Type B pancreatic cell (in vitro differentiated cells): ENCODE results near the gene KRT222. TPM values are rescaled to one million over a fixed set of nuclear protein-coding genes. Genes with fewer than 3 reads are reported as not detected.

Experiments used
- DNase-seq: peaks from one replicate; pipeline ENCODE4 v3.0.0; 2021; ENCODE audit warnings: mixed read lengths; ENCODE audit not compliant: unreplicated experiment; ENCODE audit errors: extremely low spot score
- H3K27ac Mint-ChIP-seq: 2 replicates; pipeline ENCODE4 v1.8.0; 2021; ENCODE audit warnings: mild to moderate bottlenecking, mixed read lengths
- H3K27me3 Mint-ChIP-seq: 2 replicates; pipeline ENCODE4 v1.8.0; 2021; ENCODE audit warnings: mixed read lengths
- H3K36me3 Mint-ChIP-seq: 2 replicates; pipeline ENCODE4 v1.8.0; 2021; ENCODE audit warnings: mixed read lengths
- H3K4me1 Mint-ChIP-seq: one replicate; pipeline ENCODE4 v1.8.0; 2021; ENCODE audit warnings: mixed read lengths; ENCODE audit not compliant: unreplicated experiment
- H3K4me3 Mint-ChIP-seq: 2 replicates; pipeline ENCODE4 v1.8.0; 2021; ENCODE audit warnings: mild to moderate bottlenecking, mixed read lengths
- H3K9me3 Mint-ChIP-seq: 2 replicates; pipeline ENCODE4 v1.8.0; 2021; ENCODE audit warnings: mixed read lengths
- CTCF ChIP-seq: fragments of 200-600 bp; sonication (generic); conservative IDR thresholded peaks from 2 replicates; pipeline ENCODE4 v1.5.0; 2021; ENCODE audit warnings: antibody characterized with exemption, mild to moderate bottlenecking
- total RNA-seq: library from RNA; stranded (reverse); gene quantifications from 2 replicates; pipeline ENCODE4 v1.2.1, GENCODE V29; 2021; ENCODE audit warnings: low replicate concordance

The KRT222 gene
- total RNA-seq, 1 donor from 2014 or later = 0.34 TPM

GRCh38 chr17:40678902-40679522, 14.0 kb upstream of the KRT222 start:
- Mint-ChIP-seq H3K27me3 (peaks cover 45% of the 10 kb centered on the region), H3K27ac (no peak overlapping the region), H3K9me3 (no peaks in the 10 kb centered on the region), H3K36me3 (no peaks in the 10 kb centered on the region), H3K4me3 (no peak overlapping the region), H3K4me1 (no peaks in the 10 kb centered on the region)
- TF ChIP-seq CTCF = no peak
- no peak for DNase-seq

- Mint-ChIP-seq H3K9me3 (no peaks in the 10 kb centered on the region), H3K4me1 (no peaks in the 10 kb centered on the region), H3K27me3 (peaks cover 55% of the 10 kb centered on the region), H3K4me3 (no peak overlapping the region), H3K36me3 (no peaks in the 10 kb centered on the region), H3K27ac (no peak overlapping the region)
- no peak for DNase-seq
- TF ChIP-seq CTCF = no peak
These were observed 10.9 kb upstream of the KRT222 start for GRCh38 chr17:40675905-40676304.

GRCh38 chr17:40672654-40673053, 7.7 kb upstream of the KRT222 start:
- no peak for TF ChIP-seq CTCF
- no peak overlapping the region for H3K4me3 Mint-ChIP-seq
- H3K9me3 Mint-ChIP-seq = no peaks in the 10 kb centered on the region
- H3K27ac Mint-ChIP-seq = no peak overlapping the region
- no peaks in the 10 kb centered on the region for H3K4me1 Mint-ChIP-seq
- no peaks in the 10 kb centered on the region for H3K36me3 Mint-ChIP-seq
- peaks cover 48% of the 10 kb centered on the region for H3K27me3 Mint-ChIP-seq
- no peak for DNase-seq

GRCh38 chr17:40671282-40671681, 6.3 kb upstream of the KRT222 start:
- H3K27me3 Mint-ChIP-seq = peaks cover 37% of the 10 kb centered on the region
- H3K9me3 Mint-ChIP-seq = no peaks in the 10 kb centered on the region
- no peak for TF ChIP-seq CTCF
- H3K27ac Mint-ChIP-seq = no peak overlapping the region
- no peaks in the 10 kb centered on the region for H3K36me3 Mint-ChIP-seq
- DNase-seq = no peak
- peaks cover 3% of the 10 kb centered on the region for H3K4me1 Mint-ChIP-seq
- H3K4me3 Mint-ChIP-seq = no peak overlapping the region

- Mint-ChIP-seq H3K4me3 (peak overlapping the region; percentile 35), H3K36me3 (no peaks in the 10 kb centered on the region), H3K9me3 (no peaks in the 10 kb centered on the region), H3K27ac (no peak overlapping the region), H3K4me1 (peaks cover 14% of the 10 kb centered on the region), H3K27me3 (peaks cover 25% of the 10 kb centered on the region)
- no peak for TF ChIP-seq CTCF
- no peak for DNase-seq
These were observed 1.4 kb upstream of the KRT222 start for GRCh38 chr17:40666331-40666730.

- Mint-ChIP-seq H3K27me3 (peaks cover 23% of the 10 kb centered on the region), H3K36me3 (no peaks in the 10 kb centered on the region), H3K27ac (no peak overlapping the region), H3K4me3 (no peak overlapping the region), H3K9me3 (no peaks in the 10 kb centered on the region), H3K4me1 (peaks cover 14% of the 10 kb centered on the region)
- DNase-seq = no peak
- TF ChIP-seq CTCF = no peak
These were observed 1.7 kb downstream of the KRT222 start for GRCh38 chr17:40663252-40663651.
